NCI-H1048 (cell line): Measurements from ENCODE around the gene PTPRT.

ENCODE experiments used
- DNase-seq: peaks from one replicate; lab custom pipeline; 2025; lab: John Stamatoyannopoulos, UW

Gene PTPRT

GRCh38 chr20:43022568-43022967 is 167.1 kb downstream of the PTPRT start:
- DNase-seq, result no peak

GRCh38 chr20:43022081-43022480 is 167.6 kb downstream of the PTPRT start:
- DNase-seq, result no peak

- DNase-seq, result no peak
These were observed 172.3 kb downstream of the PTPRT start for GRCh38 chr20:43017241-43018030.

GRCh38 chr20:43016257-43016656 is 173.4 kb downstream of the PTPRT start:
- no peak for DNase-seq

- no peak for DNase-seq
These were observed 174.1 kb downstream of the PTPRT start for GRCh38 chr20:43015566-43015965.

- no peak for DNase-seq
These were observed 175.5 kb downstream of the PTPRT start for GRCh38 chr20:43014206-43014605.

- DNase-seq, result no peak
These were observed 178.2 kb downstream of the PTPRT start for GRCh38 chr20:43011491-43011890.

GRCh38 chr20:43009532-43009931 is 180.2 kb downstream of the PTPRT start:
- DNase-seq, result no peak

GRCh38 chr20:43007525-43007924 is 182.2 kb downstream of the PTPRT start:
- no peak for DNase-seq

- no peak for DNase-seq
These were observed 182.9 kb downstream of the PTPRT start for GRCh38 chr20:43006651-43007375.

GRCh38 chr20:43003318-43003944 is 186.3 kb downstream of the PTPRT start:
- DNase-seq, result no peak

- DNase-seq, result no peak
These were observed 193.6 kb downstream of the PTPRT start for GRCh38 chr20:42996141-42996540.

GRCh38 chr20:42988319-42988718 is 201.4 kb downstream of the PTPRT start:
- DNase-seq, result no peak

GRCh38 chr20:42987376-42988114 is 202.2 kb downstream of the PTPRT start:
- DNase-seq, result no peak

- no peak for DNase-seq
These were observed 203.4 kb downstream of the PTPRT start for GRCh38 chr20:42986143-42986773.

GRCh38 chr20:42985628-42986027 is 204.1 kb downstream of the PTPRT start:
- DNase-seq, result no peak

- no peak for DNase-seq
These were observed 207.5 kb downstream of the PTPRT start for GRCh38 chr20:42982218-42982617.

- DNase-seq, result no peak
These were observed 208.5 kb downstream of the PTPRT start for GRCh38 chr20:42981253-42981652.

GRCh38 chr20:42979720-42980119 is 210.0 kb downstream of the PTPRT start:
- DNase-seq, result no peak

- no peak for DNase-seq
These were observed 211.3 kb downstream of the PTPRT start for GRCh38 chr20:42978184-42978974.

- DNase-seq, result no peak
These were observed 213.7 kb downstream of the PTPRT start for GRCh38 chr20:42975974-42976373.
